Cortex of kidney (tissue), 1 donor: ENCODE results near the gene MACROD2.

Source experiments
- DNase-seq: peaks from one replicate; lab custom pipeline; 2025; lab: John Stamatoyannopoulos, UW

Gene MACROD2

GRCh38 chr20:15278041-15278440 is 1282.7 kb downstream of the MACROD2 start:
- no peak for DNase-seq

DNA sequence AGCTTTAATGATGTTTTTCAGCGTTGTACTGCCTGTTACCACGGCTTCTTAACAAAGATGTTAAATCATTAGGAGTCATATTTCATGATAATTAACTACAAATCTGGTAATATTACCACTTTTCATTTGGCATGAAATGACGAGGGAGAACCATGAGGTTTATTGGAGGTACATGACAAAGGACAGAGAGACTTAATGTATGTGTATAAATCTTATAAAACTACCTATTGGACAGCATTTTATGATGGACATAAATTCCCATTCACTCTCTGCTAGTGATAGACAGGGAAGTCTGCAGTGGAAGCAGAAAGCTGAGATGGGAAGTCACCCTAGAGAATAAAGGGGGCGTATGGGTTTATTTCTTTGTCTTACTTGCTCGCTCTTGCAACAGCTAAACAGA is 1292.0 kb downstream of the MACROD2 start:
- DNase-seq: no peak

DNA sequence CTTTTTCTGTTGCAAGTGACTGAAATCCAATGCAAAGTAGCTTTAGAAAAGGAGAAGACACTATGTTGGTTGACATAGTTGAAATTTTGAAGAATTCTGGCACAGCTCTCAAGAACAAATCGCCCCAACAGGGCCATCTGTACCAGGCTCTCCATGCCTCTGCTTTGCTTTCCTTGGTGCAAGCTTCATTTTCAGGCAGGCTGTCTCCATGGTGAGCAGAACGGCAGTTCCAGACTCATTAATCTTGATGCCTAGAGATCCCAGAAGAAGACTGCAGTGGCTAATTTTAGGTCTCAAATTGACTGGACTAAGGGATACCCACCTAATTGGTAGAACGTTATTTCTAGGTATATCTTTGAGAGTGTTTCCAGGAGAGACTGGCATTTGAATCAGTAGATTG is 1292.8 kb downstream of the MACROD2 start:
- no peak for DNase-seq

DNA sequence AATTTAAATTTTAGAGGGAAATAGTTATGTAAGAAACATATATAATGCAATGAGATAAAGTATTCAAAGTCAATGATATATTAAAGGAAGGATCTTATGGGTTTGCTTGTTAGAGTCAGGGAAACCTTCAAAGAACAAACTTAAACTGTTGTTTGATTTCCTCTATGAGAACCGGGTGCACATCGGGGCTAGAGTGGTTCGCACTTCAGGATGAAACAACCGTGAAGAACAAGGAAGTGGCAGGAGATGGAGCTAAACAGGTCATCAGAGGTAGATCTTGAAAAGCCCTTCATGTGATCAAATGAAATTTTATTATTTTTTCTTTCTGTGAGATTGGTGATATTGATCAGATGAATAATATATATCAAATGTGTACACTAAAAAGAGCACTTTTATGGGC is 1294.0 kb downstream of the MACROD2 start:
- DNase-seq: no peak

DNA sequence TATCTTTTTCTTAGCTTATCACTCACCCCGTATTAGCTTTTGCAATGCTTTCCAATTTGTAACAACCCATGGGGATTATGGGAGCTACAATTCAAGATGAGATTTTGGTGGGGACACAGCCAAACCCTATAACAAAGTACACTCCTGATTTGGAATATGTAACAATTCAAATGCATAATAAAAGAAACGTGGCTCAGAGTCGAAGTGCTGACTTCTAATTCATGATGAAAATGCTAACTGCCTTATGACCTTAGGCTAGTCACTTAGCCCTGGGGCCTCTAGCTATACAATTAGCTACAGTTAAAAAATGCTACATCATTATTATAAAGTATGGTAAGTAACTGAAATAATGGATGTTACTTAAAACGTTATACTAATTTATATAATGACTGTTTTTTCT is 1297.1 kb downstream of the MACROD2 start:
- no peak for DNase-seq

DNA sequence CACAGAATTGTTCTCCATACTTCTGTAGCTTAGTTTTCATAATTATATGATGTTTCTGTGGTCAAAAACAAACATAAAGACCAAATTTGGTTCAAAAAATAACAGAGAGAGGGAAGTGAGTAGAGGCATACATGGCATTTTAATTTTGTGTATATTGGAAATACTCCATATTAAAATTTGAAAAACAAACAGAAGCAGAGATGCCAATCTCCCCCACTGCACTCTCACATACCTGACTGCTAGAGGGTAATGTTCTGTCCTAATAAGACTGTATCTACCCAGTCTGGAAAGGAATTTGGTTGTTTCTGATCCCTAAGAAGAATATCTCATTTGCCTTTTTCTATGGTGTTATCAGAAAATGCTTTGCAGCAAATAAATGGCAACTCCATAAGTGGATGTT is 1301.1 kb downstream of the MACROD2 start:
- no peak for DNase-seq

DNA sequence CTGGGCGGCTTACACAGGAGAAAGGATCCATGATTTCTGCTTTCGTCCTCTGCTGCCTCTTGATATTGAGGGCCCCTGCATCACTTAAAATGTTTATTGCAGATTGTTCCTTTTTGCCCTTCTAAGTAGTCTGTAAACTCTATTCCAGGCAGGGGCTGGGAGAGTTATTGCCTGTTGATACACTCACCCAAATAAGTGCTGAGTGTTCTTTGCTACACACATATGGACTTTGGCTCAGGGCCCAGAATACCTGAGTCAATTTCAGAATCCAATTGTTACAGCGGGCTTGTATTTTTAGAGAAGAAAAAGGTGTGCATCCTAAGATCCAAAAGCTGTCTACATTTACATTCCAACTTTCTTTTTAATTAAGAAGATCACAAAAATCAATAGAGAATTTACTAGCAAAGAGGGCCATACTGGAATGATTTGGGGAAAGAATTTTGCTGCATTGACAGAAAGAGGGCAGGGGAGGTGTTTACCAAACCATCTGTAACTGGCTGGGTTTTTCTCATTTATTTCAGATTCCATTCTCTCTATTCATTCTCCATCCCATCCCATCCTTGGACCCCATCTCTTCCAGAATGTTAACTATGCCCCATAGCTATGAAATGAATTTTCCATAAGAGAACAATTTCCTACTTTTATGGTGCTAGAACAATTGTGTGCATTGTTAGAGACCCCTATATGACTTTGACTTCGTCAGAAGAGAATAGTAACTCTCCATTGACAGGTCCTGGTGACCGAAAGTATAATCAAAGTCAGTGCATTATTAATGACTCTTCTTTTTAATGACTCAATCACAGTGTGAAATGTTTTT is 1302.0 kb downstream of the MACROD2 start:
- no peak for DNase-seq

- DNase-seq: no peak
Observed at GRCh38 chr20:15302075-15302474, 1306.8 kb downstream of the MACROD2 start.

DNA sequence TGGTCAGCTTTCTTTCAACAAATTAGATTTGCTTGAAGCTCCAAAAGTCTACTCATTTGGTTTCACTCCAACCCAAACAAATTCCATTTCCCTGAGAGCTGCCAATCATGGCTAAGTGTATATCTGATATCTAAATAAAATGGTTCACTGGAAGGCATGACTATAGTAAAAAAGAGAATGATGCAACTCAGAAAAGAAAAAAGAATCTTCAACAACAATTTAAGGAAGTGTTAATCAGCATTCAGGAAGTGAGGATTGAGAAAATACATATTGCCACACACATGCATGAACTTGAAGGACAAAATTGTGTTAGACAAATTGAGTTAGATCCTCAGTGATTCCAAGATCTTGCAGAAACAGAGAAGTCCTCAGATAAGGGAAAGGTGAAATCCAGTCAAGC is 1315.0 kb downstream of the MACROD2 start:
- DNase-seq: no peak

GRCh38 chr20:15316556-15316955 is 1321.2 kb downstream of the MACROD2 start:
- DNase-seq: no peak

DNA sequence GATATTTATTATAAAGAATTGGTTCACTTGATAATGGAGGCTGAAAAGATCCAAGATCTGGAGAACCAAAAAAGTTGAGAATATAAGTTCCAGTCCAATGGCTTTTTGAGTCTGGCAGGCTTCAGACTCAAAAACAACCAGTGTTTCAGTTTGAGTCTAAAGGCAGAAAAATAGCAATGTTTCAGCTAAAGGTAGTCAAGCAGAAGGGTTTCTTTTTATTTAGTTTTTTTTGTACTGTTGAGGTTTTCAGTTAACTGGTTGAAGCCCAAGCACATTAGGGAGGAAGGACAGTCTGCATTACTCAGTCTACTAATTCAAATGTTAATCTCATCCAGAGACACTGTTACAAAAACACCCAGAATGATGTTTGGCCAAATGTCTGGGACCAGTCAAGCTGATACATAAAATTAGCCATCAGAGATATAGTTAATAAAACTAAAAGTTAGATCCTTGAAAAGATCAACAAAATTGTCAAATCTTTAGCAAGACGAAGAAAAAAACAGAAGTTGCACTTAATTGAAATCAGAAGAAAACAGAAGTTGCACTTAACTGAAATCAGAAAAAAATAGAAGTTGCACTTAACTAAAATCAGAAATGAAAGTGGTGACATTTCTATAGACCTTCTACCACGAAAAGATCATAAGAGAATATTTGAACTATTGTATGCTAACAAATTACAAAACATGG is 1322.4 kb downstream of the MACROD2 start:
- no peak for DNase-seq

DNA sequence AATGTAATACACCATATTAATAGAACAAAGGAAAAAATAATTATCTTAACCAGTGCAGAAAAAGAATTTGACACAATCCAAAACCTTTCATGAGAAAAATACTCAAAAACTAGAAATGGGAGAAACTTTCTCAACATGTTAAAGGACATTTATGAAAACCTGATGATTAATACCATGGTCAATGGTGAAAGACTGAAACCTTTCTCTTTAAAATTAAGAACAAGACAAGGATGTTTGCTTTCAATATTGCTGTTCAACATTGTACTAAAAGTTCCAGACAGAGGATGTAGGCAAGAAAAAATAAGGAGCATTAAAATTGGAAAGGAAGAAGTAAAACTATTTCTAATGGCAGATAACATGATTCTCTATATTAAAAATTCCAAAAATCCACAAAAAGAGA is 1323.4 kb downstream of the MACROD2 start:
- no peak for DNase-seq

DNA sequence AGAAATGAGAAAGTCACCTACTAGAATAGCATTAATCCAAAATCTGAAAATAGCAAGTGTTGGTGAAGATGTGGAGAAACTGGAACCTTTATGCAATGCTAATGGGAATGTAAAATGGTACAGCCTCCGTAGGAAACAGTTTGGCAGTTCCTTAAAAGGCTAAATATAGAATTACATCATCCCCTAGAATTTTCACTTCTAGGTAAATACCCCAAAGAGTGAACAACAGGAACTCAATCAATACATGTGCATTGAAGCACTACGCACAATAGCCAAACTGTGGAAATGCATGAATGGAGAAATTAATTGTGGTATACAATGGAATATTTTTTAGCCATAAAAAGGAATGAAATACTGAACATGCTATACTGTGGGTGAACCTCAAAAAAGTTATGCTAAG is 1324.1 kb downstream of the MACROD2 start:
- no peak for DNase-seq

GRCh38 chr20:15320941-15321340 is 1325.6 kb downstream of the MACROD2 start:
- no peak for DNase-seq

DNA sequence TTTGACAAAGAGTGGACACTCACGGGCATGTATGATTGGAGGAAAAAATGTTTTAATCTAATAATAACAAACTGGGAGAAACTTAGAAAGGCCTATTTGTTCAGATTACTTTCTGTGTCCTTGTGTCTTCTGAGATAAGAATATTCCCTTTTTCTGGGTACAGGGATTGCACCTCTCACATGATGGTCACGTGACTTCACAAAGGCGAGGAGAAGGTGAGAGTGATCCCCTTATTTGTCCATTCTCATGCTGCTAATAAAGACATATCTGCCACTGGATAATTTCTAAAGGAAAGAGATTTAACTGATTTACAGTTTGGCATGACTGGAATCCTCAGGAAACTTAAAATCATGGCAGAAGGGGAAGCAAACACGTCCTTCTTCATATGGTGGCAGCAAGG is 1331.8 kb downstream of the MACROD2 start:
- DNase-seq: no peak

GRCh38 chr20:15328084-15328483 is 1332.8 kb downstream of the MACROD2 start:
- no peak for DNase-seq

DNA sequence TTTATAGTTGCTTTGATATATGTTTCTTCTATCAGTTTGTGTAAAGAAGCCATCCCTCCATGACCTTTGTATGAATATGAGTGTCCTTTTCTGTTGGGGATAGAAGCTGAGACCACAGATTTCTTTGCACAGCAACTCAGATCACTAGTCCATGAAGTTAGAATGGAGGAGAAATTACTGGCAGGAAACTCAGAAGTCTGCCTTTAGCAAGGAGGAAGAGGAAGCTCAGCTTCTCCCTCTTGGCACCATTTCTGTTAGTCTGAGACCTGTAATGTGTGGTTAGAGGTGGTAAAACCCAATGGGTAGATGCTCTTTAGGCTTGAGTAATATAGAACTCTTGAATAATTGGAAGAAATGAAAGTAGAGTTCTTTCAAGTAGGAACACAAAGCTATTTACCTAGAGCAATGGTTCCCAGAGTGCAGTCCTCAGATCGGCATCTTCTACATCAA is 1337.4 kb downstream of the MACROD2 start:
- DNase-seq: no peak

- no peak for DNase-seq
Observed at GRCh38 chr20:15333170-15333569, 1337.9 kb downstream of the MACROD2 start.

GRCh38 chr20:15336011-15336410 is 1340.7 kb downstream of the MACROD2 start:
- DNase-seq: no peak

GRCh38 chr20:15336536-15336935 is 1341.2 kb downstream of the MACROD2 start:
- no peak for DNase-seq

GRCh38 chr20:15339264-15339663 is 1343.9 kb downstream of the MACROD2 start:
- no peak for DNase-seq

DNA sequence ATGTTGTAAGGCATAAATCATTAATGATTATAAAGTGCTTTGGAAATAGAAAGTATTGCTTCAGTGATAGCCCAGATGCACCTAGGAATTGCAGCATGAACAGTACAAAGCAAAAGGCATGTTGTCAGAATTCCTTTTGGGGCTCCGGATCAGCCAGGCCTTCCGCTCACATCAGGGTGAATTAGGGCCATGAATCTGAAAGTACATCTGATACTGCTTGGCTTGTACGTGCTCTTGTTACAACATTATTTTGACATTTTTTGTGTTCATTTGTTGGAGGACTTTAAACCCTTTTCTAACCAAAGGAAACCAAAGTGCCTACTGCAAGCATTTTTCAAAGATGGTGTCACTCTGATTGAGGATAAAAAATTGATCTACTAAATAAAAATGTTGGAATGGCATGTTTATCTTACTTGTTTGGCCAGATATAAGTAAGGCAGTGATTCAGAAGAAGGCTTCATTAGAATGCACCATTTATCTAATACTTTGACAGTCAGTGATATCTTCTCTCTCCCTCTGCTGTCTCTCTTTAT is 1347.7 kb downstream of the MACROD2 start:
- no peak for DNase-seq

DNA sequence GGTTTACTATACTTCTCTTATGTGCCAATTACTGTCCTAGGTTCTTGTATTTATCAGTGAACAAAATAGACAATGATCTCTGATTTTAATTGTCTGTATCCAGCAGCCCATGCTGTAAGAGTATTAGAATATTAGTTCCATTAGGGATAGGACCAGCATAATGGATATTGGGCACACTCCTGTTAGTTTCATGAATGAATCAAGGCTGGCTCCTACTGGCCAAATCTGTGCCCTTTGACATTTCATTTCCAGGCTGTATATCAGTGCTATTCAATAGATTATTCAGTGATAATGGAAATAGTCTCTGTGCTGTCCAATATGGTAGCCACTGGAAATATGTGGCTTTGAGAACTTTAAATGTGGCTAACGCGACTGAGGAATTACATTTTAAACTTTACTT is 1350.0 kb downstream of the MACROD2 start:
- DNase-seq: no peak
